ENCODE measurements around the gene METTL21C.

GRCh38 chr13:102726430-102726829 is 31.6 kb upstream of the METTL21C start:
- TF ChIP-seq, protein P1, sequence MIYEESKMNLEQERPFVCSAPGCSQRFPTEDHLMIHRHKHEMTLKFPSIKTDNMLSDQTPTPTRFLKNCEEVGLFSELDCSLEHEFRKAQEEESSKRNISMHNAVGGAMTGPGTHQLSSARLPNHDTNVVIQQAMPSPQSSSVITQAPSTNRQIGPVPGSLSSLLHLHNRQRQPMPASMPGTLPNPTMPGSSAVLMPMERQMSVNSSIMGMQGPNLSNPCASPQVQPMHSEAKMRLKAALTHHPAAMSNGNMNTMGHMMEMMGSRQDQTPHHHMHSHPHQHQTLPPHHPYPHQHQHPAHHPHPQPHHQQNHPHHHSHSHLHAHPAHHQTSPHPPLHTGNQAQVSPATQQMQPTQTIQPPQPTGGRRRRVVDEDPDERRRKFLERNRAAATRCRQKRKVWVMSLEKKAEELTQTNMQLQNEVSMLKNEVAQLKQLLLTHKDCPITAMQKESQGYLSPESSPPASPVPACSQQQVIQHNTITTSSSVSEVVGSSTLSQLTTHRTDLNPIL (CRISPR knock-in tag; IDR thresholded peaks at IDR 0.05; ENCODE audit: low read depth), result no peak
- TF ChIP-seq, protein P2, sequence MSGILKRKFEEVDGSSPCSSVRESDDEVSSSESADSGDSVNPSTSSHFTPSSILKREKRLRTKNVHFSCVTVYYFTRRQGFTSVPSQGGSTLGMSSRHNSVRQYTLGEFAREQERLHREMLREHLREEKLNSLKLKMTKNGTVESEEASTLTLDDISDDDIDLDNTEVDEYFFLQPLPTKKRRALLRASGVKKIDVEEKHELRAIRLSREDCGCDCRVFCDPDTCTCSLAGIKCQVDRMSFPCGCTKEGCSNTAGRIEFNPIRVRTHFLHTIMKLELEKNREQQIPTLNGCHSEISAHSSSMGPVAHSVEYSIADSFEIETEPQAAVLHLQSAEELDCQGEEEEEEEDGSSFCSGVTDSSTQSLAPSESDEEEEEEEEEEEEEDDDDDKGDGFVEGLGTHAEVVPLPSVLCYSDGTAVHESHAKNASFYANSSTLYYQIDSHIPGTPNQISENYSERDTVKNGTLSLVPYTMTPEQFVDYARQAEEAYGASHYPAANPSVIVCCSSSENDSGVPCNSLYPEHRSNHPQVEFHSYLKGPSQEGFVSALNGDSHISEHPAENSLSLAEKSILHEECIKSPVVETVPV (CRISPR knock-in tag; IDR thresholded peaks at IDR 0.05), result no peak
- TF ChIP-seq TOX (CRISPR knock-in tag; IDR thresholded peaks at IDR 0.05; ENCODE audit: borderline replicate concordance) (no peak), BACH2 (CRISPR knock-in tag; IDR thresholded peaks at IDR 0.05; ENCODE audit: borderline replicate concordance) (no peak), OSR1 (CRISPR knock-in tag; IDR thresholded peaks at IDR 0.05) (no peak), ZNF8 (CRISPR knock-in tag; IDR thresholded peaks at IDR 0.05) (no peak)

Data from SK-N-SH treated with all-trans-retinoic acid at 6 μM for 48 hours (cell line).